ENCODE results near the gene SLC12A7.

- TF ChIP-seq POLR2A (IDR thresholded peaks at IDR 0.05) = no peak
- no peak for TF ChIP-seq CTCF (IDR thresholded peaks at IDR 0.05)
Observed at GRCh38 chr5:1053391-1054017, 58.4 kb downstream of the SLC12A7 start.
